D721Med (cell line): ENCODE measurements around the gene NOL6.

Experiments
- DNase-seq: peaks from one replicate; pipeline ENCODE4 v3.0.0; 2011; ENCODE audit warnings: low spot score; ENCODE audit not compliant: insufficient read length
- FAIRE-seq: peaks from 2 replicates; lab custom pipeline; 2011; peaks lifted over from hg19 to GRCh38; lab: Jason Lieb, UNC
- CTCF ChIP-seq: IDR thresholded peaks from 2 replicates; pipeline ENCODE4 v1.5.1; 2012; ENCODE audit warnings: mild to moderate bottlenecking, control low read depth; ENCODE audit not compliant: insufficient read depth; ENCODE audit errors: missing control alignments

NOL6 gene

GRCh38 chr9:33414889-33415500 is 58.7 kb downstream of the NOL6 start:
- no peak for FAIRE-seq
- TF ChIP-seq CTCF = no peak
- DNase-seq = no peak

- no peak for TF ChIP-seq CTCF
- FAIRE-seq (no peak), DNase-seq (no peak)
Observed at GRCh38 chr9:33414268-33414667, 59.5 kb downstream of the NOL6 start.
